HG03135 (cell line): ENCODE results near the gene TMEM40.
"Not testable (repeated sequence)": the region's sequence is repeated elsewhere in the genome, so short reads cannot be mapped to it uniquely, and the experiment has no call there.

Source experiments
- ATAC-seq: cut with Tn5 transposase; IDR thresholded peaks from one replicate; pipeline ENCODE4 v1.9.1; 2021; ENCODE audit warnings: mild to moderate bottlenecking, moderate library complexity; ENCODE audit not compliant: unreplicated experiment

The TMEM40 gene

DNA sequence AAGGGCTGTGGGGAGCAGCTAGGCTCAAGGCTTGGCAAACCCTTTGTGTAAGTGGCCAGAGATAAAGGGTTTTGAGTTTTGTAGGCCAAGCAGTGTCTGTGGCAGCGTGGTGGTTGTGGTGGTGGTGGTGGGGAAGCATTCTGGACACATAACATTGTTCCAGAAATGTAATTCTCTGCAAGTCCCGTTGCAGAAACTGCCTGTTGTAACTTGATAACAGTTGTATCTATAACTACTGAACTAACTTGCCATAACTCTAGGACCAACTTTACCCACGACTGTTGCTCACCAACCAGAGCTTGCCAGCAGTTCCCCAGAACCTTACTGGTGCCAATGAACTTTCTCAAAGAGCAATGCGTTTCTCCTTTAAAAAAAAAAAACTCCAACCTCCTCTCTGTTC lies 18.1 kb upstream of the TMEM40 start:
- ATAC-seq, result no peak

DNA sequence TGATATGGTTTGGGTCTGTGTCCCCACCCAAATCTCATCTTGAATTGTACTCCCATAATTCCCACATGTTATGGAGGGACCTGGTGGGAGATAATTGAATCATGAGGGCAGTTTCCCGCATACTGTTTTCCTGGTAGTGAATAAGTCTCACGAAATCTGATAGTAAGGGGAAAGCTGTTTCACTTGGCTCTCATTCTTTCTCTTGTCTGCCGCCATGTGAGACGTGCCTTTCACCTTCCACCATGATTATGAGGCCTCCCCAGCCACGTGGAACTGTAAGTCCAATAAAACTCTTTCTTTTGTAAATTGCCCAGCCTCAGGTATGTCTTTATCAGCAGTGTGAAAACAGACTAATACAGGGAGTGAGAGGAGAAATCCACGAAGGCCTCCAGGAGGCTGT lies 16.9 kb upstream of the TMEM40 start:
- not testable (repeated sequence) for ATAC-seq

GRCh38 chr3:12775226-12775625 lies 16.2 kb upstream of the TMEM40 start:
- no peak for ATAC-seq

DNA sequence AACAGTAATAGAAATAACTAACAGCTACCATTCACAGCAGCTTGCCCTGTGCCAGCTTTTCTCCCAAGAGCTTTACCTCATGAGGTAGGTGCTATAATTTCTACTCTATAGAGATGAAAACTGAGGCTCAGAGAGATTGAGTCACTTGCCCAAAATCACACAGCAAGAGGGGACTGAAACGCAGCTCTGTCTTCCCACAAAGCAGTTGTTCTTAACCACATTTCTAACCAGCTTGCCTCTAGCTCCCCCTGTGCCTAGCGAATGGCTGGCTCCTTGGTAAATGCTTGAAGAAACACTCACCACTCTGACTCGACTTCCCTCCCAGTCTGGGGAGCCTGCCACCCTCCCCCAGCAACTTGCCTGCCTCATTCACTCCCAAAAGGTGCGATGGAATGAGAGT lies 15.6 kb upstream of the TMEM40 start:
- no peak for ATAC-seq

GRCh38 chr3:12773710-12774086 lies 14.6 kb upstream of the TMEM40 start:
- no peak for ATAC-seq

GRCh38 chr3:12773030-12773709 lies 14.1 kb upstream of the TMEM40 start:
- ATAC-seq, result no peak

DNA sequence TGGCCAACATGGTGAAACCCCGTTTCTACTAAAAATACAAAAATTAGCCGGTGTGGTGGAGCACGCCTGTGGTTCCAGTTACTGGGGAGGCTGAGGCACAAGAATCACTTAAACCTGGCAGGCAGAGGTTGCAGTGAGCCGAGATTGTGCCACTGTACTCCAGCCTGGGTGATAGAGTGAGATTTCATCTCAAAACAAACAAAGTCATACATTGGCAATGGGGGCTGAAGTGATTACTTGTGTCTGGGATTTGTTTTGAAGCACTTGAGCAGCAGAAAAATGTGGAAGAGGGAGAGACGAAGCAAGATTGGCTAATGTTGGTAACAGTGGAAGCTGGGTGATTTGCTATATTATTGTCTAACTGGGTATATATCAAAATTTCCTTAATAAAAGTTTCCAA lies 13.4 kb upstream of the TMEM40 start:
- no peak for ATAC-seq

DNA sequence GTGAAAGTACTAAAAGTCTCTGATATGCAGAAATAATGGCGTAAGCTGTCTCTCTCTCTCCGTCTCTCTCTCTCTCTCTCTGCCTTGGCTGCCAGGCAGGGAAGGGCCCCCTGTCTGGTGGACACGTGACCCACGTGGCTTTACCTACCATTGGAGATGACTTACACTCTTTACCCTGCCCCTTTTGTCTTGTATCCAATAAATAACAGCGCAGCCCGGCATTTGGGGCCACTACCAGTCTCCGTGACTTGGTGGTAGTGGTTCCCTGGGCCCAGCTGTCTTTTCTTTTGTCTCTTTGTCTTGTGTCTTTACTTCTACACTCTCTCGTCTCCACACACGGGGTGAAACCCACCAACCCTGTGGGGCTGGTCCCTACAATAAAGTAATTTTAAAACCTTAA lies 12.2 kb upstream of the TMEM40 start:
- no peak for ATAC-seq

DNA sequence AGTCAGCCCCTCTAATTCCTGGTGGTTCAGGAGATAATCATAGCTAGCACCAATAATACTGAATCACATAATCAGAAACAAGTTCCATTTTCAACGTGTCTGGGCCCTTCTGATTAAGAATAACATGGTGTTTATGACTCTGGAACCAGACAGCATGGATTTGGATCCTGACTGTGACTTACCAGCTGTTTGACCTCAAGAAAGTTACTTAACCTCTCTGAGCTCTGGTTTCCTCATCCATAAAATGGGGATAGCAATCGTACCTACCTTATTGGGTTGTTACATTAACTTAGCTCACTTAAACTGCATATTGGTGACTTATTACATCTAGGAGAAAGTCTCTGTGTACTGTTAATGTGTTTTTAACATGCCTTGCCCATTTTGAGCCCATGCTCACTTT lies 10.7 kb upstream of the TMEM40 start:
- ATAC-seq, result no peak

DNA sequence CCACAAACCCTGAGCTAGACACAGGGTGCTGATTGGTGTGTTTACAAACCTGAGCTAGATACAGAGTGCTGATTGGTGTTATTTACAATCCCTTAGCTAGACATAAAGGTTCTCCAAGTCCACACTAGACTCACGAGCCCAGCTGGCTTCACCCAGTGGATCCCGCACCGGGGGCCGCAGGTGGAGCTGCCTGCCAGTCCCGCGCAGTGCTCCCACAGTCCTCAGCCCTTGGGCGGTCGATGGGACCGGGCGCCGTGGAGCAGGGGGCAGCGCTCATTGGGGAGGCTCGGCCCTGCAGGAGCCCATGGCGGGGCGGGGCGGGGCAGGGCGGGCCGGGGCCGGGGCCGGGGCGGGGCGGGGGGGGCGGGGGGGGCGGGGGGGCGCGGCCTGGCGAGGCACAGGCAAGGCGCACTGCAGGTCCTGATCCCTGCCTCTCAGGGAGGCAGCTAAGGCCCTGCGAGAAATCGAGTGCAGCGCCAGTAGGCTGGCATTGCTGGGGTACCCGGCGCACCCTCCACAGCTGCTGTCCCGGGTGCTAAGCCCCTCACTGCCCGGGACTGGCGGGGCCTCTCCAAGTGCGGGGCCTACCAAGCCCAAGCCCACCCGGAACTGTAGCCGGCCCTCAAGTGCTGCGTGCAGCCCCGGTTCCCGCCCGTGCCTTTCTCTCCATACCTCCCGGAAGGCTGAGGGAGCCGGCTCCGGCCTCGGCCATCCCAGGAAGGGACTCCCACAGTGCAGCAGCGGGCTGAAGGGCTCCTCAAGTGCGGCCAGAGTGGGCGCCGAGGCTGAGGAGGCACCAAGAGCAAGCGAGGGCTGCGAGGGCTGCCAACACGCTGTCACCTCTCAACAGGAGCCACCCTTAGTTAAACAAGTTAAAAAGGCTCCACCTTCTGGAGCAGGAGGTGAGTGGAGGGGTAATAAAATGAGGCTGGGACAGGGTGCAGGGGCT lies 9.8 kb upstream of the TMEM40 start:
- no peak for ATAC-seq

GRCh38 chr3:12766541-12766940 lies 7.5 kb upstream of the TMEM40 start:
- ATAC-seq, result no peak

GRCh38 chr3:12764171-12764776 lies 5.2 kb upstream of the TMEM40 start:
- ATAC-seq, result no peak

GRCh38 chr3:12759693-12760565 lies 870 bp upstream of the TMEM40 start:
- ATAC-seq, result no peak

DNA sequence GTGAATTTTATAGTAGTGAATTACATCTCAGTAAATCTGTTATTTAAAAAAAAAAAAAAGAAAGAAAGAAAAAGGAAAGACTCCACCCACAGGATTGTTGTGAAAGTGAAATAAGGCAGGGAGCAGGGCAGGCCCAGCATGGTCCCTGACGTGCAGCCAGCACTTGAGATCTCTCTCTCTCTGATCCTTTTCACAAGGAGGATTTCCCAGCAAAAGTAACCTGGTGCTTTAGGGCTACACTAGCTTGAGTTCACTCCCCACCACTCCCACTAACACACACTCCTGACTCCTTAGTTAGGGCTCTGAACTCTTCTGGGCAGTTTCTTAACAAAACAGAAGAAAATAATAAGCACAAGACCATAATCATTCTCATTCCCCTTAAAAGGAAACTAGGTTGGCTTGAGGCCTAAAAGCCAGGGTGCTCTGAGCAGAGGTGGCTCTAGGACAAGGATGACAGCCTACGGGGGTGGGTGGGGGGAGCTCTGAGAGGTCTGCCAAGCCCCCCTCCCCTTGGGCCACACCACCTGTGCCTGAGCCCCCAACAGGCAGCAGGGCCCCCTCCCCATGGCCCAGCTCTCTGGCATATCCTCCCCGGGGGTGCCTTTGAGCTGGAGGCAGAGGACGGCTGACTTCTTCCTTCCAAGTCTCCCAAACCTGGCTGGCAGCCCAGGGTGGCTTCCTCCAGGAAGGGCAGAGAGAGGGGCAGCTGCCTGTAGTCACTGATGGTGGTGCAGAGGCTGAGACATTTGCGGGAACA lies 856 bp downstream of the TMEM40 start:
- ATAC-seq, result no peak

- no peak for ATAC-seq
These were observed 2.4 kb downstream of the TMEM40 start for GRCh38 chr3:12756635-12757034.

DNA sequence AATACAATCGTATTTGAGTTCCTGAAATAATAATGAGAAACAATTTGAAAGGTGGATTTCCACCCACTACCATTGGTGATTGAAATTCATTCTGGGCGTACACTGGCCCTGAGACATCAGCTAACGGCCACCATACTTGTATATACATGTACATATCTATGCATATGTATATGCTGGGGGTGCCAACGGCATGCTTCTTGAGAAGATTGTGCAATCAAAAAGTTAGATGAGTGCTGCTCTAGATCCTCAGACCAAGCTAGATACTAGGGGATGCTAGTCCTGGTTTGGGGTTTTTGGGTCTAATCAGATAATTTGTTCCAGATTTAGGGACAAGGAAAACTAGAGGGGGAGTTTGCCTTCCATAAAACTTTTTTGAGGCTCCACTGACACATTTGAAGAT lies 2.9 kb downstream of the TMEM40 start:
- no peak for ATAC-seq

GRCh38 chr3:12755754-12756153 lies 3.3 kb downstream of the TMEM40 start:
- ATAC-seq, result no peak

GRCh38 chr3:12754313-12754712 lies 4.7 kb downstream of the TMEM40 start:
- no peak for ATAC-seq

- ATAC-seq, result no peak
These were observed 5.6 kb downstream of the TMEM40 start for GRCh38 chr3:12753275-12754028.
